Loucy (cell line): ENCODE data around the gene COL9A1.

Experiments
- EZH2phosphoT487 ChIP-seq: fragments of 200-600 bp; IDR thresholded peaks from 2 replicates; pipeline ENCODE4 v1.6.1; 2018; ENCODE audit warnings: antibody characterized with exemption, mild to moderate bottlenecking, moderate library complexity, borderline replicate concordance
- TF ChIP-seq, protein P1 (sequence below): fragments of 200-600 bp; sonication (generic); conservative IDR thresholded peaks from 2 replicates; pipeline ENCODE4 v1.5.1; 2014; ENCODE audit warnings: mild to moderate bottlenecking, antibody characterized with exemption, low read length

DNA sequence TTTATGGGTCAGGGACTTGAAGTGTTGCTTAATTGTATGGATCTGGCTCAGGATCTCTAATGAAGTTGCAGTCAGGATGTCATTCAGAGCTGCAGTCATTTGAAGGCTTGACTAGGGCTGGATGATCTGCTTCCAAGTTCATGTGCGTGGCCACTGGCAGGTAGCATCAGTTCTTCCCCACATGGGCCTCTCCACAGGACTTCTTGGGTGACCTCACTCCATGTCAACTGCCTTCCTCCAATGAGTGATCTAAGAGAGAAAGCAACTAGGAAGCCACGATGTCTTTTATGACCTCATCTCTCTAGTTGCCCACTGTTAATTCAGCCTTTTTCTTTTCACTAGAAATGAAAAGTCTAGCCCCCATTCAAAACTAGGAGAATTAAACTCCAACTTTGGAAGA, 104.1 kb downstream of the COL9A1 start:
- TF ChIP-seq, protein P1, sequence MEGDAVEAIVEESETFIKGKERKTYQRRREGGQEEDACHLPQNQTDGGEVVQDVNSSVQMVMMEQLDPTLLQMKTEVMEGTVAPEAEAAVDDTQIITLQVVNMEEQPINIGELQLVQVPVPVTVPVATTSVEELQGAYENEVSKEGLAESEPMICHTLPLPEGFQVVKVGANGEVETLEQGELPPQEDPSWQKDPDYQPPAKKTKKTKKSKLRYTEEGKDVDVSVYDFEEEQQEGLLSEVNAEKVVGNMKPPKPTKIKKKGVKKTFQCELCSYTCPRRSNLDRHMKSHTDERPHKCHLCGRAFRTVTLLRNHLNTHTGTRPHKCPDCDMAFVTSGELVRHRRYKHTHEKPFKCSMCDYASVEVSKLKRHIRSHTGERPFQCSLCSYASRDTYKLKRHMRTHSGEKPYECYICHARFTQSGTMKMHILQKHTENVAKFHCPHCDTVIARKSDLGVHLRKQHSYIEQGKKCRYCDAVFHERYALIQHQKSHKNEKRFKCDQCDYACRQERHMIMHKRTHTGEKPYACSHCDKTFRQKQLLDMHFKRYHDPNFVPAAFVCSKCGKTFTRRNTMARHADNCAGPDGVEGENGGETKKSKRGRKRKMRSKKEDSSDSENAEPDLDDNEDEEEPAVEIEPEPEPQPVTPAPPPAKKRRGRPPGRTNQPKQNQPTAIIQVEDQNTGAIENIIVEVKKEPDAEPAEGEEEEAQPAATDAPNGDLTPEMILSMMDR = no peak
- TF ChIP-seq EZH2phosphoT487 = no peak
